HepG2 (cell line): ENCODE results near the gene AWAT2. TPM values are rescaled to one million over a fixed set of nuclear protein-coding genes. Genes with fewer than 3 reads are reported as not detected.

ENCODE experiments used
- ATAC-seq: fragments of 200-7000 bp; cut with Tn5 transposase; 3 replicates; pipeline ENCODE4 v1.9.1; 2020; ENCODE audit warnings: mild to moderate bottlenecking, moderate library complexity
- BruUV-seq: library from RNA; stranded (reverse); fragments of 400-500 nt; replicated peaks from 2 replicates; lab custom pipeline; 2021; lab: Mats Ljungman, UMichigan
- CTCF ChIA-PET: fragments of 300-600 bp; formaldehyde crosslinking; extraction: SDS; loops from one replicate; lab custom pipeline; 2021; ENCODE audit warnings: low total read pairs, inconsistent platforms, low intra/inter-chr PET ratio; lab: Yijun Ruan, JAX
- POLR2A ChIA-PET: fragments of 350-600 bp; sonication (Branson Sonifier 250); formaldehyde crosslinking; loops from one replicate; lab custom pipeline; 2020; ENCODE audit warnings: antibody characterized with exemption, inconsistent platforms; lab: Yijun Ruan, JAX
- DNase-seq: peaks from one replicate; pipeline ENCODE4 v3.0.0-alpha.2; 2015; ENCODE audit warnings: low spot score
- FAIRE-seq: peaks from 3 replicates; lab custom pipeline; 2011; peaks lifted over from hg19 to GRCh38; lab: Jason Lieb, UNC
- H2AFZ ChIP-seq: one replicate; pipeline ENCODE4 v1.6.1; 2011; ENCODE audit warnings: low read length, inconsistent platforms
- H3K27ac ChIP-seq: fragments of 300-600 bp; 3 replicates; pipeline ENCODE4 v1.8.0; 2011; ENCODE audit warnings: mixed run types, mild to moderate bottlenecking, mixed read lengths, low read length, inconsistent platforms; ENCODE audit not compliant: insufficient read depth; ENCODE audit errors: extremely low read length
- H3K27me3 ChIP-seq, 2 experiments: fragments of 200-600 bp in 1 of 2; 2 replicates in 1 of 2; 3 replicates in 1 of 2; pipeline versions ENCODE4 v1.6.0 to v1.8.0; 2011; ENCODE audit warnings: low read length in 2 of 2, mild to moderate bottlenecking in 2 of 2, moderate library complexity in 2 of 2, inconsistent platforms in 1 of 2; ENCODE audit not compliant: insufficient read depth in 2 of 2, control insufficient read depth in 1 of 2
- H3K36me3 ChIP-seq, 2 experiments: fragments of 200-600 bp in 1 of 2; replicated peaks in 1 of 2; 2 replicates in 1 of 2; 3 replicates in 1 of 2; pipeline versions ENCODE4 v1.5.1 to v1.8.0; 2011; ENCODE audit warnings: low read length in 2 of 2, inconsistent platforms in 1 of 2; ENCODE audit not compliant: insufficient read depth in 2 of 2, control insufficient read depth in 1 of 2
- H3K4me1 ChIP-seq: 2 replicates; pipeline ENCODE4 v1.5.1; 2012; ENCODE audit warnings: low read length, inconsistent platforms; ENCODE audit not compliant: insufficient read depth
- H3K4me2 ChIP-seq: 2 replicates; pipeline ENCODE4 v1.6.0; 2011; ENCODE audit warnings: low read depth, low read length, inconsistent platforms
- H3K4me3 ChIP-seq, 3 experiments: fragments of 200-600 bp in 1 of 3; sonication (generic), shearing (Covaris generic) in 1 of 3; replicated peaks in 1 of 3; 2 replicates each; pipeline ENCODE4 v1.5.1; 2011 to 2016; ENCODE audit warnings: low read length in 3 of 3, inconsistent platforms in 2 of 3, low read depth in 2 of 3, mild to moderate bottlenecking in 2 of 3, control low read depth in 1 of 3, mixed read lengths in 1 of 3; ENCODE audit not compliant: insufficient read depth in 1 of 3
- H3K79me2 ChIP-seq: one replicate; pipeline ENCODE4 v1.6.1; 2011; ENCODE audit warnings: low read length, inconsistent platforms; ENCODE audit not compliant: insufficient read depth
- H3K9ac ChIP-seq: 2 replicates; pipeline ENCODE4 v1.6.0; 2011; ENCODE audit warnings: mild to moderate bottlenecking, low read depth, low read length, inconsistent platforms; ENCODE audit not compliant: insufficient read depth
- H3K9me3 ChIP-seq: 2 replicates; pipeline ENCODE4 v1.5.1; 2012; ENCODE audit warnings: mild to moderate bottlenecking, low read length
- H4K20me1 ChIP-seq: 2 replicates; pipeline ENCODE4 v1.6.0; 2011; ENCODE audit warnings: inconsistent platforms, mild to moderate bottlenecking, low read length, moderate library complexity; ENCODE audit not compliant: insufficient read depth
- GABPA ChIP-seq, 2 experiments: IDR thresholded peaks; 2 replicates each; pipeline ENCODE4 v1.6.1; 2011 to 2016; ENCODE audit warnings: low read depth in 2 of 2, low read length in 1 of 2, missing biosample characterization in 1 of 2, missing genetic modification characterization in 1 of 2
- HMGA1 ChIP-seq: sonication (generic); formaldehyde crosslinking; conservative IDR thresholded peaks from 2 replicates; pipeline ENCODE4 v1.4.0; 2020; ENCODE audit warnings: missing genetic modification reagents
- IRF2 ChIP-seq: IDR thresholded peaks from 2 replicates; pipeline ENCODE4 v1.6.1; 2018; ENCODE audit warnings: missing genetic modification reagents, missing compliant biosample characterization
- JARID2 ChIP-seq: sonication (generic); formaldehyde crosslinking; IDR thresholded peaks from 2 replicates; pipeline ENCODE4 v1.8.1; 2023; ENCODE audit warnings: missing genetic modification reagents, inconsistent platforms; ENCODE audit not compliant: insufficient replicate concordance
- KAT7 ChIP-seq: IDR thresholded peaks from 2 replicates; pipeline ENCODE4 v1.6.1; 2018; ENCODE audit warnings: borderline replicate concordance, missing compliant biosample characterization
- NFE2 ChIP-seq: sonication (generic); formaldehyde crosslinking; IDR thresholded peaks from 2 replicates; pipeline ENCODE4 v1.4.0; 2020; ENCODE audit warnings: missing genetic modification reagents
- NFYC ChIP-seq: IDR thresholded peaks from 2 replicates; pipeline ENCODE4 v1.6.1; 2016; ENCODE audit warnings: missing genetic modification reagents, missing compliant biosample characterization
- ZBTB44 ChIP-seq: sonication (generic); formaldehyde crosslinking; IDR thresholded peaks from 2 replicates; pipeline ENCODE4 v1.4.0; 2020; ENCODE audit warnings: missing genetic modification reagents
- ZNF12 ChIP-seq: sonication (generic); formaldehyde crosslinking; IDR thresholded peaks from 2 replicates; pipeline ENCODE4 v1.5.0; 2020; ENCODE audit warnings: missing genetic modification reagents
- ZNF513 ChIP-seq: sonication (generic); formaldehyde crosslinking; conservative IDR thresholded peaks from 2 replicates; pipeline ENCODE4 v1.5.0; 2020; ENCODE audit warnings: missing genetic modification reagents
- ZNF558 ChIP-seq: sonication (generic); formaldehyde crosslinking; IDR thresholded peaks from 2 replicates; pipeline ENCODE4 v1.9.0; 2022; ENCODE audit warnings: mild to moderate bottlenecking, missing genetic modification reagents, borderline replicate concordance
- ZNF616 ChIP-seq: sonication (generic); formaldehyde crosslinking; IDR thresholded peaks from 2 replicates; pipeline ENCODE4 v1.5.0; 2020; ENCODE audit warnings: low read depth, mild to moderate bottlenecking, missing genetic modification reagents
- ZNF75D ChIP-seq: sonication (generic); formaldehyde crosslinking; IDR thresholded peaks from 2 replicates; pipeline ENCODE4 v1.8.1; 2023; ENCODE audit warnings: missing genetic modification reagents, mild to moderate bottlenecking, borderline replicate concordance
- ZUFSP ChIP-seq: sonication (generic); formaldehyde crosslinking; IDR thresholded peaks from 2 replicates; pipeline ENCODE4 v1.9.0; 2021; ENCODE audit warnings: missing genetic modification reagents, mild to moderate bottlenecking, borderline replicate concordance
- WGBS: methylation state at CpG from one replicate; pipeline ENCODE4 v1.1.6; 2017; ENCODE audit warnings: low lambda C conversion rate; 5-methylcytosine and 5-hydroxymethylcytosine counted together
- in situ Hi-C: cut with HindIII; loops from 2 replicates; pipeline ENCODE4 v1.10.0; 2017; ENCODE audit warnings: low pct_unique_long_range_greater_than_20kb; ENCODE audit not compliant: extremely low pct_ligation_motif_present
- intact Hi-C: fragments of 100-400 bp; cut with micrococcal nuclease; formaldehyde crosslinking; loops from one replicate; pipeline ENCODE4 v1.10.0; 2022; ENCODE audit not compliant: unreplicated experiment
- polyA plus RNA-seq, 8 experiments: library from polyadenylated mRNA; depleted of rRNA in 3 of 8; stranded (reverse) in 7 of 8; unstranded in 1 of 8; fragments of >200 nt; fragmentation: Illumina TruSeq in 4 of 8; extraction: Trizol in 4 of 8; gene quantifications; 2 replicates each; pipeline versions ENCODE4 v1.2.1 to v1.2.3, GENCODE V29; 2011 to 2016; ENCODE audit warnings: low read depth in 4 of 8, missing spikeins in 1 of 8, mixed read lengths in 1 of 8; ENCODE audit not compliant: insufficient read depth in 1 of 8
- total RNA-seq, 5 experiments: library from RNA; depleted of rRNA; stranded (reverse); fragments of >200 nt; fragmentation: Illumina TruSeq; extraction: Trizol; gene quantifications; 2 replicates each; pipeline ENCODE4 v1.2.3, GENCODE V29; 2016; ENCODE audit warnings: low read depth in 1 of 5

The AWAT2 gene
- total and polyA plus RNA-seq, 2 of the 13 experiments (the other 11 are each of a cell fraction or from before 2014, with no cell fraction given) = not detected

GRCh38 chrX:70042399-70043371 lies 7.1 kb downstream of the AWAT2 start (continued):
- TF ChIP-seq ZNF513 = no peak
- 0 out of 2 replicates have a peak, but pooled peaks have one; percentile 41 for TF ChIP-seq NFE2 (CRISPR knock-in tag)

- WGBS = 100% methylated on average over 2 of the region's 6 CpGs
- Histone ChIP-seq H3K27me3 (no peaks in the 10 kb centered on the region), H3K4me2 (no peak overlapping the region), H3K36me3 (no peaks in the 10 kb centered on the region), H3K27ac (no peak overlapping the region), H3K9ac (no peak overlapping the region), H3K4me3 (no peak overlapping the region), H2AFZ (no peak overlapping the region), H4K20me1 (no peaks in the 10 kb centered on the region), H3K79me2 (no peaks in the 10 kb centered on the region), H3K4me1 (peaks cover 17% of the 10 kb centered on the region), H3K9me3 (no peaks in the 10 kb centered on the region)
- intact Hi-C loops (no loop called here), in situ Hi-C loops (no loop called here)
- DNase-seq = no peak
- ATAC-seq = no peak
- CTCF ChIA-PET = no interaction called here
- POLR2A ChIA-PET = no interaction called here
- no peak for FAIRE-seq
- no TSS peak for BruUV-seq
- TF ChIP-seq GABPA (IDR thresholded peaks at IDR 0.05; ENCODE audit: low read depth, low read length) = no peak
- TF ChIP-seq GABPA (CRISPR knock-in tag; IDR thresholded peaks at IDR 0.05; ENCODE audit: low read depth) = no peak
- no peak for TF ChIP-seq HMGA1 (CRISPR knock-in tag)
- TF ChIP-seq ZUFSP (CRISPR knock-in tag) = no peak
- TF ChIP-seq KAT7 (CRISPR knock-in tag) = no peak
- TF ChIP-seq ZBTB44 (CRISPR knock-in tag) = no peak
- TF ChIP-seq NFYC (CRISPR knock-in tag) = no peak
- TF ChIP-seq ZNF616 (CRISPR knock-in tag) = no peak
- TF ChIP-seq ZNF558 (CRISPR knock-in tag) = no peak
- no peak for TF ChIP-seq ZNF12 (CRISPR knock-in tag)
- no peak for TF ChIP-seq JARID2 (CRISPR knock-in tag)
- no peak for TF ChIP-seq ZNF75D
- TF ChIP-seq IRF2 (CRISPR knock-in tag) = no peak
These were observed 7.7 kb downstream of the AWAT2 start for GRCh38 chrX:70041993-70042392.
